ENCODE data around the gene NRXN2. TPM values are rescaled to one million over a fixed set of nuclear protein-coding genes. Genes with fewer than 3 reads are reported as not detected.
A peak's percentile ranks its signal among the peaks of the same experiment; 100 is the strongest.
"Not testable (repeated sequence)": the region's sequence is repeated elsewhere in the genome, so short reads cannot be mapped to it uniquely, and the experiment has no call there.

The NRXN2 gene
- total RNA-seq, 8 experiments from 2014 or later: 0.51 to 120 (median 71.9) TPM

GRCh38 chr11:64561984-64562722 is 160.8 kb downstream of the NRXN2 start:
- no peak for ATAC-seq (replicated peaks in 6 of 8)
- H3K4me3 ChIP-seq: no peak overlapping the region
- in situ Hi-C loops (cut with MboI; ENCODE audit: low pct_unique_long_range_greater_than_20kb in 2 of 9, low sequenced_read_pairs in 9 of 9, unreplicated experiment in 9 of 9): no loop called here
- no peak overlapping the region for H3K27ac ChIP-seq
- 20 to 100% (median 86%) methylated on average over 1 to 8 of the region's 29 CpGs; no CpG with 5 or more reads in 5 of the 10 experiments for WGBS, 10 experiments
- peaks cover 25 to 29% of the 10 kb centered on the region in 2 donors for H3K4me1 ChIP-seq (replicated peaks in 1 of 2)

- ATAC-seq (replicated peaks in 6 of 8); H3K4me3 ChIP-seq; in situ Hi-C loops (cut with MboI; ENCODE audit: low pct_unique_long_range_greater_than_20kb in 2 of 9, low sequenced_read_pairs in 9 of 9, unreplicated experiment in 9 of 9); H3K27ac ChIP-seq: not testable (repeated sequence)
- H3K4me1 ChIP-seq (replicated peaks in 1 of 2): peaks cover 18 to 22% of the 10 kb centered on the region in 2 donors
- 60 to 100% (median 94%) methylated on average over 1 to 3 of the region's 3 CpGs; no CpG with 5 or more reads in 5 of the 10 experiments for WGBS, 10 experiments
Measured at GRCh38 chr11:64561429-64561828, 161.6 kb downstream of the NRXN2 start.

- Histone ChIP-seq H3K27ac (no peak overlapping the region), H3K4me1 (replicated peaks in 1 of 2) (peaks cover 13 to 20% of the 10 kb centered on the region in 2 donors), H3K4me3 (no peak overlapping the region)
- in situ Hi-C loops (cut with MboI; ENCODE audit: low pct_unique_long_range_greater_than_20kb in 2 of 9, low sequenced_read_pairs in 9 of 9, unreplicated experiment in 9 of 9): no loop called here
- 40 to 100% (median 80%) methylated on average over 1 to 2 of the region's 16 CpGs; no CpG with 5 or more reads in 4 of the 10 experiments for WGBS, 10 experiments
- ATAC-seq (replicated peaks in 6 of 8): no peak
Measured at GRCh38 chr11:64560941-64561340, 162.1 kb downstream of the NRXN2 start.

- ATAC-seq (replicated peaks in 6 of 8): peak in 5 of 8 experiments; percentile 65 to 89 (median 74)
- no peak overlapping the region for H3K4me3 ChIP-seq
- in situ Hi-C loops (cut with MboI; ENCODE audit: low pct_unique_long_range_greater_than_20kb in 2 of 9, low sequenced_read_pairs in 9 of 9, unreplicated experiment in 9 of 9): no loop called here
- H3K27ac ChIP-seq: no peak overlapping the region
- 0 to 69% methylated on average over 2 to 3 of the region's 15 CpGs; no CpG with 5 or more reads in 8 of the 10 experiments for WGBS, 10 experiments
- peaks cover 9 to 18% of the 10 kb centered on the region in 2 donors for H3K4me1 ChIP-seq (replicated peaks in 1 of 2)
Measured at GRCh38 chr11:64560139-64560771, 162.7 kb downstream of the NRXN2 start.

GRCh38 chr11:64559351-64560138 is 163.5 kb downstream of the NRXN2 start:
- Histone ChIP-seq H3K4me3 (no peak overlapping the region), H3K4me1 (replicated peaks in 1 of 2) (peaks cover 9 to 25% of the 10 kb centered on the region in 2 donors), H3K27ac (no peak overlapping the region)
- WGBS, 10 experiments: no CpG with 5 or more reads among the region's 19 CpGs
- ATAC-seq (replicated peaks in 6 of 8): peak in 3 of 8 experiments; percentile 30 to 51 (median 35)
- in situ Hi-C loops (cut with MboI; ENCODE audit: low pct_unique_long_range_greater_than_20kb in 2 of 9, low sequenced_read_pairs in 9 of 9, unreplicated experiment in 9 of 9): no loop called here

GRCh38 chr11:64558869-64559268 is 164.1 kb downstream of the NRXN2 start:
- Histone ChIP-seq H3K4me3 (no peak overlapping the region), H3K4me1 (replicated peaks in 1 of 2) (peaks cover 12 to 28% of the 10 kb centered on the region in 2 donors), H3K27ac (no peak overlapping the region)
- 70 to 79% methylated on average over 2 of the region's 9 CpGs; no CpG with 5 or more reads in 8 of the 10 experiments for WGBS, 10 experiments
- in situ Hi-C loops (cut with MboI; ENCODE audit: low pct_unique_long_range_greater_than_20kb in 2 of 9, low sequenced_read_pairs in 9 of 9, unreplicated experiment in 9 of 9): no loop called here
- ATAC-seq (replicated peaks in 6 of 8): no peak

- ATAC-seq (replicated peaks in 6 of 8): no peak
- in situ Hi-C loops (cut with MboI; ENCODE audit: low pct_unique_long_range_greater_than_20kb in 2 of 9, low sequenced_read_pairs in 9 of 9, unreplicated experiment in 9 of 9): no loop called here
- WGBS, 10 experiments: 40 to 100% (median 71%) methylated on average over 1 to 8 of the region's 14 CpGs; no CpG with 5 or more reads in 2 of the 10 experiments
- H3K4me3 ChIP-seq: no peak overlapping the region
- H3K4me1 ChIP-seq (replicated peaks in 1 of 2): peaks cover 18 to 33% of the 10 kb centered on the region in 2 donors
- H3K27ac ChIP-seq: no peak overlapping the region
Measured at GRCh38 chr11:64558065-64558745, 164.8 kb downstream of the NRXN2 start.

GRCh38 chr11:64556721-64557250 is 166.2 kb downstream of the NRXN2 start:
- no peak overlapping the region for H3K27ac ChIP-seq
- no peak for ATAC-seq (replicated peaks in 6 of 8)
- in situ Hi-C loops (cut with MboI; ENCODE audit: low pct_unique_long_range_greater_than_20kb in 2 of 9, low sequenced_read_pairs in 9 of 9, unreplicated experiment in 9 of 9): no loop called here
- peaks cover 19 to 33% of the 10 kb centered on the region in 2 donors for H3K4me1 ChIP-seq (replicated peaks in 1 of 2)
- WGBS, 10 experiments: 84 to 100% (median 93%) methylated on average over 1 to 6 of the region's 12 CpGs; no CpG with 5 or more reads in 4 of the 10 experiments
- H3K4me3 ChIP-seq: no peak overlapping the region

Other genes with a start within 250 kb of the NRXN2 start
- 1 to 10 TPM in 1 of 8 experiments, under 1 TPM in 7; 0.18 to 1.8 (median 0.36) TPM for gene SLC22A11, start 167.3 kb downstream of the NRXN2 start, total RNA-seq
- under 1 TPM in 4 of 8 experiments, not detected in 4; 0.05 to 0.62 (median 0.22) TPM for gene SLC22A12, start 132.0 kb downstream of the NRXN2 start, total RNA-seq
- 1 to 10 TPM in 7 of 8 experiments, under 1 TPM in 1; 0.63 to 5.5 (median 2.1) TPM for gene RASGRP2, start 20.9 kb upstream of the NRXN2 start, total RNA-seq
- gene PYGM, start 36.8 kb upstream of the NRXN2 start, total RNA-seq: 10 to 100 TPM in 1 of 8 experiments, 1 to 10 TPM in 5, under 1 TPM in 2; 0.31 to 12.8 (median 2.2) TPM
- gene SF1, start 55.3 kb upstream of the NRXN2 start, total RNA-seq: 100 to 1,000 TPM in 4 of 8 experiments, 10 to 100 TPM in 4; 65.8 to 317 (median 98.9) TPM
- 10 to 100 TPM in 3 of 8 experiments, 1 to 10 TPM in 5; 3.0 to 15.7 (median 7.2) TPM for gene MAP4K2, start 80.0 kb upstream of the NRXN2 start, total RNA-seq
- gene MEN1, start 87.4 kb upstream of the NRXN2 start, total RNA-seq: 10 to 100 TPM; 12.8 to 28.2 (median 17.3) TPM
- gene CDC42BPG, start 121.5 kb upstream of the NRXN2 start, total RNA-seq: 1 to 10 TPM in 1 of 8 experiments, under 1 TPM in 6, not detected in 1; 0.05 to 1.2 (median 0.22) TPM
- gene EHD1, start 155.4 kb upstream of the NRXN2 start, total RNA-seq: 10 to 100 TPM; 20.2 to 37.2 (median 30.6) TPM
- gene ATG2A, start 194.0 kb upstream of the NRXN2 start, total RNA-seq: 10 to 100 TPM in 4 of 8 experiments, 1 to 10 TPM in 4; 4.9 to 37.2 (median 9.6) TPM
- 10 to 100 TPM in 6 of 8 experiments, 1 to 10 TPM in 2; 8.4 to 48.7 (median 25.8) TPM for gene PPP2R5B, start 201.5 kb upstream of the NRXN2 start, total RNA-seq
- gene GPHA2, start 212.7 kb upstream of the NRXN2 start, total RNA-seq: under 1 TPM in 3 of 8 experiments, not detected in 5; 0.16 to 0.93 (median 0.76) TPM
- gene MAJIN, start 248.9 kb upstream of the NRXN2 start, total RNA-seq: 1 to 10 TPM in 1 of 8 experiments, under 1 TPM in 3, not detected in 4; 0.11 to 1.8 (median 0.18) TPM